Liver (tissue), 2 donors: ENCODE results near the gene NR1I3.

Source experiments
- JUND ChIP-seq, 2 donors: IDR thresholded peaks; 2 replicates each; pipeline ENCODE4 v1.6.1; 2016; ENCODE audit warnings: antibody characterized with exemption in 2 of 2
- SP1 ChIP-seq: IDR thresholded peaks from 2 replicates; pipeline ENCODE4 v1.6.1; 2018; ENCODE audit warnings: antibody characterized with exemption, mild to moderate bottlenecking
- donor health status: healthy.

- TF ChIP-seq SP1 (no peak), JUND (IDR thresholded peaks at IDR 0.05) (no peak)
These were observed 11.2 kb downstream of the NR1I3 start for GRCh38 chr1:161226759-161227158.
